ENCODE results near the gene SMPD3. TPM values are rescaled to one million over a fixed set of nuclear protein-coding genes. Genes with fewer than 3 reads are reported as not detected.
A peak's percentile ranks its signal among the peaks of the same experiment; 100 is the strongest.

SMPD3 gene
- total RNA-seq, 4 donors from 2014 or later, result 51.1 to 168 (median 68.9) TPM

DNA sequence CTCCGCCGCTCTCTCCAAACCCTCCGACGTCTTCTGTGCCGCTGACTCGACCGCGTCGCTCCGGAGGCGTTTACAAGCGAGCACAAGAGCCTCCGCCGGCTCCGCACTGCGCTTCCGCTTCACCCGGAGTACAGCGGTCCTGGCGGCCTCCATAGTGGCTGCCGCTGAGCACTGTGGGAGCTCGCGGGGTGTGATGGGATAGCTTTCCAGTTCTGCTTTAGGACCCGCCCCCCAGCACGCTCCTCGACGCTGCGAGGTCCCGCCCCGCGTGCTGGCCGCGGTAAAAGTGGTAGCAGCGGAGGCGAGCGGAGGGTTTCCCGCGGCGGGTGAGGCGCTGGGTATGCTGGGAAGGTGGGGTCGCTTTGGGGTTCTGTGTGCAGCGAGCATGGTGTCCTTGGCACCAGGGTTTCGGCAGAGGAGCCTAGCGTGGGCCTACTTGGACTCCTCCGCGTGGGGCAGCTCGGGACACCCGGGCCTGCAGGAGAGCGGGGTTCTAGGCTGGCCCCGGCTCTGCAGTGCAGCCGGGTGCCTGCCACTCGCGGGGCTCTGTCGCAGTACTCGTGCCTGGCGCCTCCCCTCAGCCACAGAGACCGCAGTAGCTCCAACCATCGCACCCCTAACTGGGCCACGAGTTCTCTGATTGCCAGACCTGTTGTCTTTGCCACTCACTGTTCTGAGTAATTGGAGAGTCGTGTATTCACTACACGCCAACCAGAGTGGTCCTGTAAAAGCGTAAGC lies 137.4 kb downstream of the SMPD3 start, which contains the start of the genes PRMT7 and SLC7A6OS:
PRMT7 (plus strand) TSS at position 246 of the 738 bp plus-strand sequence. CDS start 4,961 bp downstream, outside the sequence.
SLC7A6OS (minus strand) TSS at position 173 of the 738 bp plus-strand sequence; CDS start at position 153, 20 bp downstream.
- H3K27ac ChIP-seq, result peak within 1 kb of the TSS; percentile 87 to 91 (median 89)
- H3K4me1 ChIP-seq, result peaks cover 16 to 28% (median 21%) of the 10 kb centered on the region in 4 donors
- in situ Hi-C loops (cut with MboI; ENCODE audit: low pct_ligation_motif_present in 1 of 4, low pct_unique_long_range_greater_than_20kb in 1 of 4, low sequenced_read_pairs in 3 of 4), result no loop called here
- DNase-seq, result peak; percentile 93
- peaks cover 0 to 29% (median 11%) of the 10 kb centered on the region in 4 donors for H3K36me3 ChIP-seq
- 0% methylated on average over 37 of the region's 62 CpGs; no CpG with 5 or more reads in 1 of the 2 donors for WGBS, 2 donors (ENCODE audit: low coverage in 1 of 2)
- H3K27me3 ChIP-seq, result no peaks in the 10 kb centered on the region
- intact Hi-C loops (cut with DNase I; ENCODE audit: low total_unique reads), result no loop called here
- TF ChIP-seq POLR2A (IDR thresholded peaks at IDR 0.05) (peak; percentile 80), EP300 (IDR thresholded peaks at IDR 0.05; ENCODE audit: low read depth) (no peak), POLR2AphosphoS5 (IDR thresholded peaks at IDR 0.05) (peak; percentile 78 to 93 (median 91))
- TF ChIP-seq, protein P1, sequence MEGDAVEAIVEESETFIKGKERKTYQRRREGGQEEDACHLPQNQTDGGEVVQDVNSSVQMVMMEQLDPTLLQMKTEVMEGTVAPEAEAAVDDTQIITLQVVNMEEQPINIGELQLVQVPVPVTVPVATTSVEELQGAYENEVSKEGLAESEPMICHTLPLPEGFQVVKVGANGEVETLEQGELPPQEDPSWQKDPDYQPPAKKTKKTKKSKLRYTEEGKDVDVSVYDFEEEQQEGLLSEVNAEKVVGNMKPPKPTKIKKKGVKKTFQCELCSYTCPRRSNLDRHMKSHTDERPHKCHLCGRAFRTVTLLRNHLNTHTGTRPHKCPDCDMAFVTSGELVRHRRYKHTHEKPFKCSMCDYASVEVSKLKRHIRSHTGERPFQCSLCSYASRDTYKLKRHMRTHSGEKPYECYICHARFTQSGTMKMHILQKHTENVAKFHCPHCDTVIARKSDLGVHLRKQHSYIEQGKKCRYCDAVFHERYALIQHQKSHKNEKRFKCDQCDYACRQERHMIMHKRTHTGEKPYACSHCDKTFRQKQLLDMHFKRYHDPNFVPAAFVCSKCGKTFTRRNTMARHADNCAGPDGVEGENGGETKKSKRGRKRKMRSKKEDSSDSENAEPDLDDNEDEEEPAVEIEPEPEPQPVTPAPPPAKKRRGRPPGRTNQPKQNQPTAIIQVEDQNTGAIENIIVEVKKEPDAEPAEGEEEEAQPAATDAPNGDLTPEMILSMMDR (IDR thresholded peaks at IDR 0.05), result peak in 2 of 5 experiments; percentile 13 to 45
- H3K4me3 ChIP-seq, result peak within 1 kb of the TSS; percentile 72 to 90 (median 80)
- no peaks in the 10 kb centered on the region for H3K9me3 ChIP-seq

DNA sequence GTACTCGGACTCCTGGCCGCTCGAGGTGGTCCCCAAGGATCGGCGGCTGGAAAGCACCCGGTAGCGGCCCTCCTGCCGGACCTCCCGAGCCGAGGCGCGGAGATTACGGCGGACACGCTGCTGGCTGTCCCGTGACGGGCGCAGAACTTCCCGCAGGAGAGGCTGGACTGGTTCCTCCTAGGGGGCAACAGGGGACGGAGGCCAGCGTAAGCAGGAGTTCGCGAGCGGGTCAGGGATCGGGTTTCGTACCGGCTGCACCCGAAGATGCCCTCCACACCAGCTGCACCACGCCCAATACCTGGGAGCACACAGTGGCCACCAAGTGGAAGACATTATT lies 137.9 kb downstream of the SMPD3 start:
- DNase-seq, result peak; percentile 9
- Histone ChIP-seq H3K4me3 (peak overlapping the region; percentile 72 to 90 (median 80)), H3K9me3 (no peaks in the 10 kb centered on the region), H3K4me1 (peaks cover 16 to 28% (median 21%) of the 10 kb centered on the region in 4 donors), H3K27ac (peak overlapping the region; percentile 87 to 91 (median 89)), H3K36me3 (peaks cover 0 to 29% (median 9%) of the 10 kb centered on the region in 4 donors), H3K27me3 (no peaks in the 10 kb centered on the region)
- in situ Hi-C loops (cut with MboI; ENCODE audit: low pct_ligation_motif_present in 1 of 4, low pct_unique_long_range_greater_than_20kb in 1 of 4, low sequenced_read_pairs in 3 of 4) (no loop called here), intact Hi-C loops (cut with DNase I; ENCODE audit: low total_unique reads) (no loop called here)
- 0% methylated on average over 15 of the region's 29 CpGs; no CpG with 5 or more reads in 1 of the 2 donors for WGBS, 2 donors (ENCODE audit: low coverage in 1 of 2)
- TF ChIP-seq EP300 (IDR thresholded peaks at IDR 0.05; ENCODE audit: low read depth) (no peak), POLR2A (IDR thresholded peaks at IDR 0.05) (no peak), POLR2AphosphoS5 (IDR thresholded peaks at IDR 0.05) (no peak)
- TF ChIP-seq, protein P1 (IDR thresholded peaks at IDR 0.05), result no peak

DNA sequence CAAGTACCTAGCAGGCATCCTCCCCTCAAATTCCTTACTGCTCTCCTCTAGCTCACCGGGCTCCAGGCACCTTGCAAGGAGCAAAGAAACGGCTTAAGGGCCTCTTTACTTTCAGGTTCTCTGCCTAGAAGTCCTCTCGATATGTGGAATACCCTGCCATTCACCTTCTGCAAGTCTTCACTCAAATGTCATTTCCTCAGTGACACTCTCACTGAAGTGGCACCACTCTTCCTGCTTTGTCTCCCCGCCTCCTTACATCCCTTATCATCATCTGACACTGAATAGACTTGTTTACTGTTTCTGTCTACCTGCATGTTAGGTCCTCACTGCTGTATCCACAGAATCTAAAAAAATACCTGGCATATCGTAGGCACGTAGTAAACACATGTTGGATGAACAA lies 138.5 kb downstream of the SMPD3 start:
- no peak for DNase-seq
- Histone ChIP-seq H3K27me3 (no peaks in the 10 kb centered on the region), H3K4me3 (peak overlapping the region; percentile 72 to 90 (median 80)), H3K9me3 (no peaks in the 10 kb centered on the region), H3K4me1 (peaks cover 16 to 28% (median 21%) of the 10 kb centered on the region in 4 donors), H3K27ac (peak overlapping the region; percentile 87 to 91 (median 89)), H3K36me3 (peaks cover 0 to 32% (median 7%) of the 10 kb centered on the region in 4 donors)
- 30 to 41% methylated on average over 5 to 6 of the region's 6 CpGs for WGBS, 2 donors (ENCODE audit: low coverage in 1 of 2)
- in situ Hi-C loops (cut with MboI; ENCODE audit: low pct_ligation_motif_present in 1 of 4, low pct_unique_long_range_greater_than_20kb in 1 of 4, low sequenced_read_pairs in 3 of 4), result no loop called here
- TF ChIP-seq, protein P1 (IDR thresholded peaks at IDR 0.05), result no peak
- no peak for TF ChIP-seq POLR2A (IDR thresholded peaks at IDR 0.05)
- intact Hi-C loops (cut with DNase I; ENCODE audit: low total_unique reads), result no loop called here

Small RNA genes within 50 kb of the gene (small RNA-seq; reads per million reads assigned to genes)
- 0 reads per million in 4 donors for gene RF00019
- 0 reads per million in 4 donors for gene RNU4-30P

Other genes starting within 250 kb of the SMPD3 start
- 10 to 100 TPM; 61.3 to 87.5 (median 77.2) TPM for gene ESRP2, start 212.4 kb downstream of the SMPD3 start, total RNA-seq
- gene PLA2G15, start 203.1 kb downstream of the SMPD3 start, total RNA-seq, result 10 to 100 TPM in 3 of 4 donors, 1 to 10 TPM in 1; 9.6 to 18.2 (median 15.0) TPM
- 100 to 1,000 TPM in 1 of 4 donors, 10 to 100 TPM in 3; 20.6 to 145 (median 31.4) TPM for gene SLC7A6, start 184.0 kb downstream of the SMPD3 start, total RNA-seq
- gene SLC7A6OS, start 137.6 kb downstream of the SMPD3 start, total RNA-seq, result 10 to 100 TPM in 3 of 4 donors, 1 to 10 TPM in 1; 7.8 to 49.0 (median 15.3) TPM
- 100 to 1,000 TPM in 1 of 4 donors, 10 to 100 TPM in 3; 20.6 to 115 (median 38.5) TPM for gene PRMT7, start 137.5 kb downstream of the SMPD3 start, total RNA-seq
- 10 to 100 TPM; 10.1 to 78.2 (median 16.4) TPM for gene ZFP90, start 90.8 kb upstream of the SMPD3 start, total RNA-seq
- gene CDH3, start 196.8 kb upstream of the SMPD3 start, total RNA-seq, result 1 to 10 TPM in 1 of 4 donors, under 1 TPM in 1, not detected in 2; 0.32 to 2.0 TPM